ENCODE data around the gene C6orf163. TPM values are rescaled to one million over a fixed set of nuclear protein-coding genes. Genes with fewer than 3 reads are reported as not detected.
"Not testable (repeated sequence)": the region's sequence is repeated elsewhere in the genome, so short reads cannot be mapped to it uniquely, and the experiment has no call there.

C6orf163 gene
- total RNA-seq = 1.0 and 1.9 TPM in 2 replicates

DNA sequence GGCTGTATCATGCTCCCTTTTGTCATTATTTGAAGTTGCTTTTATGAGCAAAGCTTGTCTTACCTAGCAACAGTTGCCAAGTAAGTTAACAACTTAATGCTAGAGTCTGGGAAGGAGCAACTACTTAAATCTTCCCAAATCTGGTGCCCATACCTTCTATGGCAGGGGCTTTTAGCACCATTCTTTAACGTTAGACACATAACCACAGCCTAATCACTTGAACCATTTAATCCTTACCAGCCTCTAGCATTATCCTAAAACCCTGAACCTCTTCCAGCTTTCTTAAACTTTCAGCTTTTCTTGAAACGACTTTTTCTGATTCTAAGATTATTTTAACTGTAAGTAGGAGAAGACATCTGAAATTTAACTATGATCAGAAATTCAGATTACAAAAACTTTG is at the start of gene C6orf163:
Gene C6orf163, plus strand, starts transcription at position 83 of the 400 bp plus-strand sequence. Its CDS starts 287 bp downstream, at position 370.
- no peak for DNase-seq

- no peak for DNase-seq
These were observed 47.5 kb upstream of the C6orf163 start for GRCh38 chr6:87297119-87297518.

DNA sequence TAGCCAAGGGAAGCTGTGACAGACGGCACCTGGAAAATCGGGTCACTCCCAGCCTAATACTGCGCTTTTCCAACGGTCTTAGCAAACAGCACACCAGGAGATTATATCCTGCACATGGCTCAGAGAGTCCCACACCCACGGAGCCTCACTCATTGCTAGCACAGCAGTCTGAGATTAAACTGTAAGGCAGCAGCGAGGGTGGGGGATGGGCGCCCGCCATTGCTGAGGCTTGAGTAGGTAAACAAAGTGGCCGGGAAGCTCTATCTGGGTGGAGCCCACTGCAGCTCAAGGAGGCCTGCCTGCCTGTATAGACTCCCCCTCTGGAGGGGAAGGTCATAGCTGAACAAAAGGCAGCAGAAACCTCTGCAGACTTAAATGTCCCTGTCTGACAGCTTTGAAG is 43.3 kb upstream of the C6orf163 start:
- DNase-seq = not testable (repeated sequence)

DNA sequence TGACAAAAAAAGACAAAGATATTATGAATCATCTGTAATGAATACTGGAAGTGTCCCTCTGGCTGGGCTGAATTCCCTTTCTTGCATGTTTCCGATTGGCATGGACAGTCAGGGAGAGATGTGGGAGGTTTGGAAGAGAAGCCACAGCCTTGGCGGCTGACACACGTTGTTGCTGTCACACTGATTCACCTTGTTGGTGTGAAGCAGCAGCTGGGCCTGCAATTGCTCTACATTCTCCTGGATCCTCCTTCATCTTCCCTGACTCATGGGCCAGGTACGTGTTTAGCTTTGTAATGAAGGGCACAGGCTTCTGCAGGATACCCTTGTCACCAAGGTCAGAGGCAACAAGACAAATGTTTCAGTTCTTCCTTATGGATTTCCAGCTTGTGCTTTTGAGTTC is 35.6 kb upstream of the C6orf163 start:
- no peak for DNase-seq

GRCh38 chr6:87312860-87313259 is 31.8 kb upstream of the C6orf163 start:
- DNase-seq = no peak

GRCh38 chr6:87315071-87315470 is 29.5 kb upstream of the C6orf163 start:
- no peak for DNase-seq

DNA sequence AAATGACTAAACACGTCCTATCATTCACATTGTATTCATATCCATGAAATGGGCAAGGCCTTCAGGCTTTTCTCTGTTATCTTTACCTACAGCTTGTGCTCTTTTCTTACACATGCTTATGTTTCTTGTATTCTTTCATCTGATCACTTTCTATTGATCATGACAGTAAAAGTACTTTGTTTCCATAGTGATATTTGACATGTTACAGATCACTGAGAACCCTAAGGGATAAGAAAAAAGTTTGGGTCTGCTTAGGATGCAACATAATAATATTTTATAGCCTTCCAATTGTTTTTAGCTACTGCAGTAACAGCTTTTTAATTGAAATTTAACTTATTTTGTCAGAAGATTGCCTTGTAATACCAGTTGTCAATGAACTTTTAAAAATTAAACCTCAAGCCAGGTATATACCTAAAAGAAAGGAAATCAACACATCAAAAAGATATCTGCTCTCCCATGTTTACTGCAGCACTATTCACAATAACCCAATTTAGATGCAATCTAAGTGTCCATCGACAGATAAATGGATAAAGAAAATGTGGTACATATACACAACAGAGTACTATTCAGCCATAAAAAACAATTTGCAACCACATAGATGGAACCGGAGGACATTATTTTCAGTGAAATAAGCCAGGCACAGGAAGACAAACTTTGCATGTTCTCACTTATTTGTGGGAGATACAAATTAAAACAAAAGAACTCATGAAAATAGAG is 25.2 kb upstream of the C6orf163 start:
- DNase-seq = no peak

DNA sequence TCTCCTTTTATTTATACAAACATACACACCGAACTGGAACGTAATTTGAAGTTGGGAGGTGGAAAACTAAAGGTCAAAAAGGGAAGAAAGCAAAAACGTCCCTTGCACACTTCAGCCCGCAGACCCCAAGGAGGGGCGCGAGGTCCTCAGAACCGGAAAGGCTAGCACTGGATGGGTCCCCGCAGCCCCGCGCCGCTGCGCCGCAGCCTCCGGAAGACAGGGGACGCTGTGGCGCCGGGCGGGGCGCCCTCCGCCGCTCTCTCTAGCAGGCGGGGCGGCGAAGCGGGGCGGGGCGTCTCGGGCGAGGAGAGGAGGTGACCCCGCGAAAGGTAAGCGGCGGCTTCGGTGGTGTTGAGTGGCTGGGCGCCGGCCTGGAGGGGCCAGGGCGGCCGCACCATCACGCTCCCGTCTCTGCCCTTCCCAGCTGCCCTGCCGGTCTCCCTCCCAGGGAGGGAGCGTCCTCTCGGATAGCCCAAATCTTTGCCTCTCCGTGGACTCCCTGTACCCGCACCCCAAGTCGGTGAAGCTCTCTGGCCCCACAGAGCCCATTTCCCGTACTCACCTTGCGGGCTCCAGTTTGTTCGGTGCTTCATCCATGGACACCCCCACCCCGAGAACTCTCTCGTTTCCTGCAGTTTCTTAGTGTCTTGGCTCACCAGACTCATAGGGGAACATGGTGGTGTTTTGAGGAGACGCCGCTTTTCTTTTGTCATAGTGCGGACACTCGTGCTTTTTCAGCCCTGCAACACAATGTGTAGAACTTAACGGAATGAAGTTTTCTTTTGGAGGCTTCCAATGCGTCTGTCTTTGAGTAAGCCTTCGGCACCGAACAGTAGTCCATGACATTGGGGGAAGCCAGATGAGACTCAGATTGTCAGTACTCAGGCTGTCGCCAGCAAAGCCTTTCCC is 22.1 kb upstream of the C6orf163 start, which contains the start of gene SMIM8:
Gene SMIM8, plus strand, starts transcription at position 285 of the 909 bp plus-strand sequence. CDS start 14,444 bp downstream, outside the sequence.
- peak; percentile 83 for DNase-seq

DNA sequence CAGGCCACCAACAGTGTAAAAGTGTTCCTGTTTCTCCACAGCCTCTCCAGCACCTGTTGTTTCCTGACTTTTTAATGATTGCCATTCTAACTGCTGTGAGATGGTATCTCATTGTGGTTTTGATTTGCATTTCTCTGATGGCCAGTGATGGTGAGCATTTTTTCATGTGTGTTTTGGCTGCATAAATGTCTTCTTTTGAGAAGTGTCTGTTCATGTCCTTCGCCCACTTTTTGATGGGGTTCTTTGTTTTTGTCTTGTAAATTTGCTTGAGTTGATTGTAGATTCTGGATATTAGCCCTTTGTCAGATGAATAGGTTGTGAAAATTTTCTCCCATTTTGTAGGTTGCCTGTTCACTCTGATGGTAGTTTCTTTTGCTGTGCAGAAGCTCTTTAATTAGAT is 20.7 kb upstream of the C6orf163 start:
- DNase-seq = not testable (repeated sequence)

GRCh38 chr6:87330961-87331360 is 13.7 kb upstream of the C6orf163 start:
- no peak for DNase-seq

DNA sequence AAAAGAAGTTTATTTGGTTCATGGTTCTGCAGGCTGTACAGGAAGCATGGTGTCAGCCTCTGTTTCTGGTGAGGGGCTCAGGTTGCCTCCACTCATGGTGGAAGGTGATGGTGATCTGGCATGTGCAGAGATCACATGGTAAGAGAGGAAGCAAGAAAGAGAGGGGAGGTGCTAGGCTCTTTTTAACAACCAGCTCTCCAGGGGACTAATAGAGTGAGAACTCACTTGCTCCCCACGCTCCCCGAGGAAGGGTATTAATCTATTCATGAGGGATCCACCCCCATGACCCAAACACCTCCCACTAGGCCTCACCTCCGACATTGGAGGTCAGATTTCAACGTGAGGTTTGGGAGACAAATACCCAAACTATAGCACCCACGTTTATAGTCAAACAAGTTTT is 11.6 kb upstream of the C6orf163 start:
- DNase-seq = no peak

GRCh38 chr6:87333591-87334181 is 10.9 kb upstream of the C6orf163 start:
- DNase-seq = no peak

- DNase-seq = no peak
These were observed 9.9 kb upstream of the C6orf163 start for GRCh38 chr6:87334683-87335082.

DNA sequence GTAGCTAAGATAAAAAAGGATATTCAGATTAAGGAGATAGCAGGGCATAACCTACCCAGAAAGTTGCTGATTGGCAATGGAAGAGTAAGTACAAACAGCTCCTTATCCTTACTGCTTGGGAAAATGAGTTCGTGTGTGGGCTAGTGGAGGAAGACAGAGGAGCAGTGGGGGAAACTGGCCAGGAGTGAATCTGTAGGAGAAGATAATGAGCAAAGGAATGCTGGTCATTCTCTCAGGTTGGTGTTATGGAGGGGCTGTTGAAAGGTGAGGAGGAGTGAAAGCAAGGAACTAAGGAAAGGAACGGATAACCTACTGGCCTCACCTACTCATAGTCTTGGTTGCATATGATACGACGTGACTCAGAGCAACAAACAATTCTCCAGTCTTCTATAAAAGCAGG is 8.2 kb upstream of the C6orf163 start:
- DNase-seq = no peak

DNA sequence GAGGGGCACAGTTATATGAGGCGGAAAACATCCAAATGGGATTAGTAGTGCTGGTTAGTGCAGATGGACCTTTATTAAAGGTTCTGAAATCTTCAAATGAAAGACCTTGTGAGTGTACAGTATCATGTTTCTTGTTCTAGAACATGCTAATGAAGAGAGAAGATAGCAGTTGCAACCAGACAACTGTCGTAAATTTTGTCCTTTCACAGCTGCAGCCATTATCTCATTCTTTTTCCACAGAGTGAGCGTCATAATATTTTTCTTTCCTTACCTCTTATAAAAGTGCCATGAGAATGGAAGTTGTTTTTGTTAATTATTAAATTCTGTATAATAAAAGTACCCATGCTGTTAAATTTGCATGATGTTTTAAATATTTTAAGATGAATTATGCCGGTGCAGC is 4.4 kb upstream of the C6orf163 start:
- no peak for DNase-seq

DNA sequence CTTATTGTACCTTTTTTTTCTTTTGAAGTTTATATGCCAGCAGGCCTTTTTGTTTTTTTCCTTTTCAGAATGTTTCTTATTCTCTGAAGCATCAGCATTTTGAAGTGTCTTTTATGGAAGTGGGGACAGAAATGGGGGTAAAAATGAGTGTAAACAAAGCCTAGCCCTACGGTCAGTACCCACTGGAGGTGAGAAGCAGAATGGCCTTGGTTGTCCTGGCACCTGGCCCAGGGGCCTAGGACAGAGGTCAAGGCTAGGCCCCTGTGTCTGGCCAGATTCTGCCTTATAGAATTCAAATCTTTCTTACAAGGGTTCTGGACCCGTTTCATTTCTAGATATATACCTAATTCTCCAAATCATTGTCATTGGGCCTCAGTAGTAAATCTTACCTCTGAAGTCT is 3.5 kb upstream of the C6orf163 start:
- no peak for DNase-seq

DNA sequence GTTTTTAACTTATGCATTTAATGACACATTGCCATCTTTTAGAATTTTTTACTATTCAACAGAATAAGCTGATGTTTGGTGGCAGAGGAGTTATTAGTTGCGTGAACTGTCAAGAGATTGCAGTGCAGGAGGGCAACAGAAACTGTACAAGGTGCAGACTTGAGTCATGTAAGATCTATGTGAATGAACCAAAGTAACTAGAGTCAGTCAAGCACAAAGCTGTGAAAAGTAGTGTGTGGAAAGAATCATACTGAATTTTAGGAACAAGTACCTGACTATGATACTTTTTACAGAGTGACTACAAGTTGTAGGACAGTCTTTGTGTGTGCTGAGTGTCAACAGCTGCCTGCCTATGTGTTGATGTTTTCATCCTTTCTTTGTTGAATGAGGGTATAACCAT is 2.7 kb upstream of the C6orf163 start:
- no peak for DNase-seq

DNA sequence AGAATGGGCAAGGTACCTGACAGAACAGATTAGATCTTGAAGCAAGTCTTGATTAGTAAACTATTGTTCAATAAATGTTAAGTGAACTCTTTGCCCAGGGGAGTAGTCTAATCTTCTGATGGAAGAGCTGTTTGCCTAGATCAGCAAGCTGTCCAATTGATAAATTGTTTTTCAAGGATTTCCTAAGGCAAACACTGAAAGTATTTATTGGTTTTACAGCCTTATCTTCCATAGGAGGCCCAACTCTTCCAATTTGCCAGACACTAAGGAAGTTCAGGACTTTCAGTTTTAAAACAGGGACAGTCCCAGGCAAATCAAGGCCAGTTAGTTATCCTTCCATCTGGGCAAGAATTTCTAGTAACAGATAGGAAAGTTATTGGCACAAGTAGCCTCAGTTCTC is 1.8 kb upstream of the C6orf163 start:
- no peak for DNase-seq

DNA sequence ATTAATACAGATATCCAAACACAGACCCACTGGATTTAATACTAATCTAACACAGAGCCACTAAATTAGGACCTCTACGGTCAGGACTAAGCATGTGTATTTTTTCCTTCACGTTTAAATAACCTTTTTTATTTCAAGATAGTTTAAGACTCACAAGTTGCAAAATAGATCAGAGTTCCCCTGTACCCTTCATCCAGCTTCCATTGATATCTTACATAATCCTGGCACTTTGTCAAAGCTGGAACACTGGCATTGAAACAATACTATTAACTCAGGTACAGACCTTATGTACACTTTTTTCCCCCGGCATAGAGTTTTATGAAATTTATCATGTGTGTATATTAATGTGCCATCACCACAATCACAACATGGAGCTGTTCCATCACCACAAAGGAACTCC is 2.1 kb downstream of the C6orf163 start:
- no peak for DNase-seq

DNA sequence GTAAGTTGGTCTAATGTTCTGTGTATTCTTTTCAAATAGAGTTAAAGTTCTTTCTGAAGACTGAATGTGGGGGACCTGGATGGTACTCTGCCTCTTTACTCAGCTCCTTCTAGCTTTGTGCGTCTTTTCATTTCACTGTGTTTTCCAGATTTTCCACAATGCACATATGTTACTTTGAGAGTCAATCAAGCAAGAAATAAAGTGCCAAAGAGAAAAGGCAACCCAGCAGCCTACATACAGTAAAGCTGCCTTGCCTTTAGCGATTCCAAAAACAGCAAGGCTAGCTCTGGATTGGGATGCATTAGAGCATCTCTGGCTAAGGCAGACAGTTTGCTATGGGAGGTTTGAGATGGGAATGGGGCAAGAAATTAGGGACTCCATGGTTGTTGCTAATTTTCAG is 5.3 kb downstream of the C6orf163 start:
- DNase-seq = no peak

DNA sequence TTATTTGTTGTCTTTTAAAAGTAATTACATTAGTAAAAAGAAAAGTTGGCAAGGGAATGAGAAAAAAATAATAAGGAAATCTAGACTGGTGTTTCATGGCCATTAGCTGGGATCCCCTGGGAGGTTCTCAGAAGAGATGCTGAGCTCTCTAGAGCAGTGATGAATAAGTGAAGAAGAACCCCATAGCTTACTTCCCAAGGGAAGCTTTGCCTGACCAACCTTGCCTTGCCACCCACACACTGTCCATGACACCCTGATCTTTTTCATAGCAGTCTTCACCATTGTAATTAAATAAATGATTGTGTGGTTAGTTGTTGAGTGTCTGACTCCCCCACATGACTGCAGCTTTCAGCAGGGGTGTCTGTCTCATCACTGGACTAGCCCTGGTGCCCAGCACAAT is 5.9 kb downstream of the C6orf163 start:
- DNase-seq = no peak

DNA sequence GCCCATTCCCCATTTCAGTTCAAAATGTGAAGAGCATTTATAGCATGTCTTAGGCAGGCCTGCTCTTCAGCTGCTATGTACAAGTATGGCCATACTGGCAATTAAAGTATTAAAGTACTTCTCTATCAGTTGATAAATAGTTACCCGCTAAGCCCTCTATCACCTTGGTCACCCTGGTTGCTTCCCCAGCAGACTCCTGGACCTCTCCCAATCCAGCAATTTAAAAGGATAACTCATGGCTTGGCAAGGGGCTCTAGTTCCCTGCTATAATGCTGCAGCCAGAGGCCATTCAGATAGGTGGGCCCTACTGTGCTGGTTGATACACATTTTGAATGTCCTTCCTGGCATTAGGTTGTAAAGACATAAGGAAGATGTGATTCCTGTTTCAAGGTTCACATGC is 7.0 kb downstream of the C6orf163 start:
- no peak for DNase-seq

DNA sequence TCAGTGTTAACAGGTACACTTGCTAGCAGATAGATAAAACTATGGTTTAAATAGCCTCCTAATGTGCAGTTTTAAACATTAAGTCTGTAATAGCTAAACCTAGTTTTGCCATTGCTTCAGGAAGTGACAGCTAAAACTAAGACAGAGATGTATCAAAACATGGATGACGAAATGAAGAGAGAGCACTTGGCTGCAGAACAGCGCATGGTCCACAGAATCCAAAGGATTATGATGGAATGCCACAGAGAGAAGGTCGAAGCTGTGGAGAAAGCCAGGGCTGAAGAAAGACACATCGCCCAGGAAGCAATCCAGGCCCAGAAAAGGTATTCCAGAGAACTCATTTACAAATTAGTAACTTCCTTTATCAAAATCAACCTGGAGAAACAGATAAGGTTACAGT is 11.6 kb downstream of the C6orf163 start:
- no peak for DNase-seq

Data from dermis blood vessel endothelial cell (primary cell).